GM18907 (cell line): ENCODE data around the gene ZNF8.
"Not testable (repeated sequence)": the region's sequence is repeated elsewhere in the genome, so short reads cannot be mapped to it uniquely, and the experiment has no call there.

Source experiments
- ATAC-seq: cut with Tn5 transposase; IDR thresholded peaks from one replicate; pipeline ENCODE4 v1.9.1; 2021; ENCODE audit warnings: mild to moderate bottlenecking, moderate library complexity; ENCODE audit not compliant: unreplicated experiment

ZNF8 gene

DNA sequence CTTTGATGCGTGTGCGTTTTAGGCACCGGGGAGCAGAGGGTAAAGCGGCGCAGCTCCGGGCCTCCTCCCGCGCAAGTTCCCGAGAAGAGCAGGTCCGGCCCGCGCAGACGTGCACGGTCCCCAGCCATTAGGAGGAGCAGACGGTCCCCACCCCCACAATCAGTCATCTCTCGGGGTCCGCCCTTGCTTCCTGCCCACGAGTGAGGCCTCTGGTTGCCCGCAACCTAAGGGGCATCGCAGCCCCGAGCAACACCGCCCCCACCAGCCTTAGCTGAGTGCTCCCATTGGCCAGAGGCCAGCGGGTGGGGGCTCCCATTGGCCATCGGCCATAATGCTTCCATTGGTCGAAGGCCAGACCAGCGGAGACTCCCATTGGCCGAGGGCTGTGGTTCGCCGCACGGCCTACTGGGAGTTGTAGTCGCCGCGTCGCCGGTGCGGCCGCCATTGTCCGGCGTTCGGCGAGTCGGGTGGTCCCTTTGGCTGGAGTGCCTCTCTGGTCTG is at the start of gene ZNF8:
TSS of gene ZNF8 (plus strand) at position 415 of the 501 bp plus-strand sequence. CDS start 127 bp downstream, outside the sequence.
- ATAC-seq: peak; percentile 94

DNA sequence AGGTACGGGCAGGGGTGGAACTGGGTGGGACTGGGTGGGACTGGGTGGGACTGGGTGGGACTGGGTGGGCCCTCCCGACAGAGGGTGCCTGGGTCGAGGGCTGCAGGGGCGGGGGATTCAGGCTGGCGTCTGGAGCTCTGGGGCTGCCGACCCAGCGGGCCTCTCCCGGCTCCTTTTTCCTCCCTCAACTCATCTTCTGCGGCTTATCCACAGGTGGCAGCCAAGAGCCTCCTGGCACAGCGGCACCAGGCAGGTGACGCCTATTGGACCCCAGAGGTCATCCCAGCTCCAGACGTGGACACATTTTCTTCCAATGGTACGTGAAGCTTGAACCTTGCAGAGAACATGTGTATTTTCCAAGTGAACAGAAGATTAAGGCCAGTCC is 49.5 kb upstream of the ZNF8 start:
- no peak for ATAC-seq

DNA sequence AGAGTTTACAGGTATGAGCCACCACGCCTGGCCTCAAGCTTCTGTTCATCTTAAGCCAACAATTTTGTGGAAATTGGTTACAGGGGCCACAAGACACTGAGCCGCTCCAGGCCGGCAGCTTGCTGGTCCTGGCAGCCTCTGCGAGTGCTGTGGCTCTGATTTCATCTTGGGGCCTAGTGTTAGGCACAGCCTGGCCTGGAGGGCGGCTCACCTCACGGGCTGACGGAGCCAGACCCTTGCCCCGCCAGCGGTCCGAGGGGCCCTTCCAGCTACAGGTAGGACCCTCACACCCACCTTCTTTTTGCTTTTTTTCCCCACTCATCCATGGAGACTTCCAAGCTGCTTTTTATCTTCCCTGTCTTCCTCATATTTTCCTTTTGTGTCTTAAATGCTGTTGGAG is 41.4 kb upstream of the ZNF8 start:
- ATAC-seq: no peak

DNA sequence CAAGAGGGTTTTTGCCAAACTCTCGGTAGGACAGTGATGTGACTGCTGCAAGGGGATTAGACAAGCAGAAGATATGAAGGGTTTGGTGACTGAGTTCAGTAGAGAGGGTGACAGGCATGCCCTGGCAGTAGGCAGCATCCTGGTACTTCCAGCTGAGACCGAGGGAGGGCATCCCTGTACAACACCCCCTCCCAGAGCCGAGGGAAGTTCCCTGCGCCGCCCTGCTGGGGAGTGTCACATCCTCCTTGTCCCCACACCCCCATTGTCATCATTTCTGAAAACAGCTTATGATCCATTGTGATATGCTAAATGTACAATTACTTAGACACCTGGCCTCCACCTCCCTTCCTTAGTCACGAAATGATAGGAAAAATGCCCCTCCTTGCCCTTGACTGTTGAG is 35.4 kb upstream of the ZNF8 start:
- no peak for ATAC-seq

DNA sequence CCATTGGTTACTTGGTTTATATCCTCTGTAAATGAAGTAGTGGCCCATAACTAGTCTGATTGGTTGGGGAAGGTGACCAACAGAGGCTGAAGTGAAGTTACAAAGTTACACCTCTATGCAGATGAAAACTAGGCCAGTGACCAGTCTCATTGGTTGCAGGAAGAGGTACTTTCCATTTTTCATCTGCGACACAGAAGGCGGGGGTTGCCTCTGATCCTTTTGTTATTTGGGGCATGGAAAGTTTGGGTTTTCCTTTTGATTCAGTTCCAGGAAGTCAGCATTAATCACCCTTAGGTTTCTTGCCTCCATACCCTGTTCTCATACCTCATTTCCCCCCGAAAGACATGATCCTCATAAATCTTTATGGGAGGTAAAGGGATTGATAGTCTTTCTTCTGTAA is 29.9 kb upstream of the ZNF8 start:
- ATAC-seq: no peak

DNA sequence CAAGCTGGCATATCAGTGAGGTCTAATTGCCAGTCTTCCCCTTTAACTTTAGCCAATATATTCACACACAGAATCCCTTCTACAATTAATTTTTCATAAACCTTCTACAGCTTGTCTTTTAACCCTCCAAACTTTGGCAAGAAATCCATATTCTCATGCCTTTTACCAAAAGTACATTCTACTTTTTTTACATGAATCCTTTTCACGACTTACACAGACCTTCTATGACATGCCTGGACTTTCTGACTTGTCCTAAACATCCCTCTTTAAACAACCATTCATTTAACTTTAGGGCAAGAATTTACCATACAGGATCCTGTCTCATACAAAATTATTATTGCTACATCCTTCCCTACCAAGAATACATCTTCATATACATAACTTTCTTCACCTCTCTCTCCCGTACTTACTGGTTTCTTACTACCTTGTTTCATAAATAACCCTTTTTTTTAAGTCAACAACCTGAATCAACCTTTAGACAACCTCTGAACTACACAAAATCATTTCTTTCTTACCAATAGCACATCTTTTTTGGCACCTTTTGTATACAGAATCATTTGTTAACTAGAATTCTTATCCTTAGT is 26.6 kb upstream of the ZNF8 start:
- ATAC-seq: no peak

DNA sequence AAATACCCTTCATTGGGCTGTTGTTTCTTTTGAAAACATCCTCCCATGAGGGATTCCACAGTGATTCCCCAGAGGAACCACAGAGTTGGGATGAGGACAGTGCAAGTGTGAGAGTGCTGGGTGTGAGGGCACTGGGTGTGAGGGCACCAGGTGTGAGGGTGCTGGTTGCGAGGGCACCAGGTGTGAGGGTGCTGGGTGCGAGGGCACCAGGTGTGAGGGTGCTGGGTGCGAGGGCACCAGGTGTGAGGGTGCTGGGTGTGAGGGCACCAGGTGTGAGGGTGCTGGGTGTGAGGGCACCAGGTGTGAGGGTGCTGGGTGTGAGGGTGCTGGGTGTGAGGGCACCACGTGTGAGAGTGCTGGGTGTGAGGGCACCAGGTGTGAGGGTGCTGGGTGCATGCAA is 20.5 kb upstream of the ZNF8 start:
- not testable (repeated sequence) for ATAC-seq

DNA sequence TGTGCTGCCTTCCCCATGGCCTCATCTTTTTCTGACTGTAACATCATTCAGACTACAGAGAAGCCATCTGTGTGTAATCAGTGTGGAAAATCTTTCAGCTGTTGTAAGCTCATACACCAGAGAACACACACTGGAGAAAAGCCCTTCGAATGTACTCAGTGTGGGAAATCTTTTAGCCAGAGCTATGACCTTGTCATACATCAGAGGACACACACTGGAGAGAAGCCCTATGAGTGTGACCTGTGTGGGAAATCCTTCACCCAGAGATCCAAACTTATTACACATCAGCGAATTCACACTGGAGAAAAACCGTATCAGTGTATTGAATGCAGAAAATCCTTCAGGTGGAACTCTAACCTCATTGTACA is 17.2 kb upstream of the ZNF8 start:
- ATAC-seq: no peak

DNA sequence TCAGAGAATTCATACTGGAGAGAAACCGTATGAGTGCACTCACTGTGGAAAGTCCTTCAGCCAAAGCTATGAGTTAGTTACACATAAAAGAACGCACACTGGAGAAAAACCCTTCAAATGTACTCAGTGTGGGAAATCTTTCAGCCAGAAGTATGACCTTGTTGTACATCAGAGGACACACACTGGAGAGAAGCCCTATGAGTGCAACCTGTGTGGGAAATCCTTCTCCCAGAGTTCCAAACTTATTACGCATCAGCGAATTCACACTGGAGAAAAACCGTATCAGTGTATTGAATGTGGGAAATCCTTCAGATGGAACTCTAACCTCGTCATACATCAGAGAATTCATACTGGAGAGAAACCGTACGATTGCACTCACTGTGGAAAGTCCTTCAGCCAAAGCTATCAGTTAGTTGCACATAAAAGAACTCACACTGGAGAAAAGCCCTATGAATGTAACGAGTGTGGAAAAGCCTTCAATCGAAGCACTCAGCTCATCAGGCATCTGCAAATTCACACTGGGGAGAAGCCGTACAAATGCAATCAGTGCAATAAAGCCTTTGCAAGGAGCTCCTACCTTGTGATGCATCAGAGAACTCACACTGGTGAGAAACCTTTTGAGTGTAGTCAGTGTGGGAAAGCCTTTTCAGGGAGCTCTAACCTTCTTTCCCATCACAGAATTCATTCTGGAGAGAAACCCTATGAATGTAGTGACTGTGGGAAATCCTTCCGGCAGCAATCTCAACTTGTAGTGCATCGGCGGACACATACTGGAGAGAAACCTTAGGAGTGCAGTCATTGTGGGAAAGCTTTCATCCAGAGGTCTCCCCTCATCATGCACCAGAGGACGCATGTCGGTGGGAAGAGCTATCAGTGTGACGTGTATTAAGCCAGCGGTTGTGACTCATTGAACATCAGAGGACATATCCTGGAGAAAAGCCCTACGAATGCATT is 16.5 kb upstream of the ZNF8 start:
- no peak for ATAC-seq

DNA sequence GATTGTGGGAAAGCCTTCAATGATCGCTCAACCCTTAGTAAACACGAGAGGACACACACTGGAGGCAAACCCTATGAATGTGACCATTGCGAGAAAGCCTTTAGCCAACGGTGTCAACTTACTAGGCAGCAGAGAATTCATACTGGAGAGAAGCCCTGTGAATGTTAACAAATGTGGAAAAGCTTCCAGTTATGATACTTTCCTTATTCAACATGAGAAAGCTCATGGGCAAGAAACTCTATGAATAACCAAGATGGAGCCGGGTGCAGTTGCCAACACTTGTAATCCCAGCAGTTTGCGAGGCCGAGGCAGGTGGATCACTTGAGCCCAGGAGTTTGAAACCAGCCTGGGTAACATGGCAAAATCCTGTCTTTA is 15.8 kb upstream of the ZNF8 start:
- no peak for ATAC-seq

DNA sequence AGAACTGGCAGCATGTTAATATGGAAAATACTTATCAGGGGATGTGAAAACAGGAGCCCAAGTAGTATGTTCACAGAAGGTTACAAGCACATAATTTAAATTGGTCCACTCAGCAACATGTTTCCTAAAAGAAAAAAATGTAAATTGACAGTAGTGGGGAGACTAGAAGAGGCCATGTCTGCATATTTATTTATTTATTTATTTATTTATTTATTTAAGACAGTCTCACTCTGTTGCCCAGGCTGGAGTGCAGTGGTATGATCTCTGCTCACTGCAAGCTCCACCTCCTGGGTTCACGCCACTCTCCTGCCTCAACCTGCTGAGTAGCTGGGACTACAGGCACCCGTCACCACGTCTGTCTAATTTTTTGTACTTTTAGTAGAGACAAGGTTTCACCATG is 13.7 kb upstream of the ZNF8 start:
- no peak for ATAC-seq

DNA sequence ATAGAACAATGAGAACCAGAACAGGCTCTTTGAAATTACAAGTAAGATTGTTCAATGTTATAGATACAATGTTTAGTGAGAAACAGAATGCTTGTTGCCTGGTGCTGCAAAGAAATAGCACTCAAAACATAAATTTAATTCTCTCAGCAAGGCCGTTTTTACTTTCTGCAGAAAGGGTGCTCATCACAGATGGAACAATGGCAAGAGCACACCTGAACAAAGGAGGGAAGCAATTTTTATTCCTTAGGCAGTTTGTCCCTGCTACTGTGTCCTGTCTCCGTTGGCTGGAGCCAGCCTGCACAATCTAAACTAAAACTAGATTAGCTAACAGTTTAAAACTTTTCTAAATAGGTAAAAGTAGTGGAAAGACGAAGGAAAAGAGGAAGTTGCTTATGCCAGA is 10.4 kb upstream of the ZNF8 start:
- ATAC-seq: no peak

DNA sequence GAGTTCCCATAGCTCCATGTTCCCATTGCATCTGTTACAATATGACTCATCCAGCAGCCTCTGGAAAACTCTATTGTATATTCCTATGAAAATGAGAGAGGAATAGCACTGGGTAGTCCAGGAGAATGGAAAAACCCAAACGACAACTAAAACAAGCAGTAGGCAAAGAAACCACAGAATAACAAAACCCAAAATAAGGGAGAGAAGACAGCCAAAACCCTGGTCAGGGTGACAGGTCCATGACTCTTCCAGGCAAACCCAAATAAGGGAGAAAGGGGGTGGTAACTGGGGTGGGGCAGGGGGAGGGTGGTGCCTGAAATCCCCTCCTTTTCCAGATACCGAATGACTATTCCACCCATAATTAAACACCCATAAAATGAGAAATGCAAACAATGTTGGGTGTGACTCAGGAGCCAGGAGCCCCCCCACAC is 4.0 kb upstream of the ZNF8 start:
- ATAC-seq: no peak

DNA sequence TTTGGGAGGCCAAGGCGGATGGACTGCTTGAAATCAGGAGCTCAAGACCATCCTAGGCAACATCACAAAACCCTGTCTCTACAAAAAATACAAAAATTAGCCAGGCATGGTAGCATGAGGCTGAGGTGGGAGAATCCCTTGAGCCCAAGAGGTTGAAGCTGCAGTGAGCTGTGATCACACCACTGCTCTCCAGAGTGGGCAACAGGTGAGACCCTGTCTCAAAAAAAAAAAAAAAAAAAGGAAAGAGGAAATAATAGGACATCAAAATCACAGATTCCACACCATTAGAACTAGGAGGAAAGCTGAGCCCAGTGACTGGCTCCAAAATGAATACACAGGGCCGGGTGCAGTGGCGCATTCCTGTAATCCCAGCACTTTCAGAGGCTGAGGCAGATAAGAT is 3.2 kb upstream of the ZNF8 start:
- no peak for ATAC-seq

DNA sequence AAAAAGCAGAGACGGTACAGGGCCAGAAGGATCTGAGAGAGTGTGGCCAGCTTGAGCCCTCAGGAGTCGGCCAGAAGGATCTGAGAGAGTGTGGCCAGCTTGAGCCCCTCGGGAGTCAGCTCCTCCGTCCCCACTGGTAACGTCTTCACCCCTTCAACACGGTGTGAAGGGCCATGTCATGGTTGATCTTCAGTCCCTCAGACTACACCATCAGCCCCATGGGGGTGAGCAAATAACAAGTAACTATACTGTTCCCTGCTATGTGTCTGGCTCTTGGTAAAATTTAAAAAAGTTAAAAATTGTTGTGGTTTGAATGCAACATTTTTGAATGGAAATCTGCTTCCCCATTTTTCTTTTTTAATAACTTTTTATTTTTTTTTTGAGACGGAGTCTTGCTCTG is 1.6 kb upstream of the ZNF8 start:
- no peak for ATAC-seq

DNA sequence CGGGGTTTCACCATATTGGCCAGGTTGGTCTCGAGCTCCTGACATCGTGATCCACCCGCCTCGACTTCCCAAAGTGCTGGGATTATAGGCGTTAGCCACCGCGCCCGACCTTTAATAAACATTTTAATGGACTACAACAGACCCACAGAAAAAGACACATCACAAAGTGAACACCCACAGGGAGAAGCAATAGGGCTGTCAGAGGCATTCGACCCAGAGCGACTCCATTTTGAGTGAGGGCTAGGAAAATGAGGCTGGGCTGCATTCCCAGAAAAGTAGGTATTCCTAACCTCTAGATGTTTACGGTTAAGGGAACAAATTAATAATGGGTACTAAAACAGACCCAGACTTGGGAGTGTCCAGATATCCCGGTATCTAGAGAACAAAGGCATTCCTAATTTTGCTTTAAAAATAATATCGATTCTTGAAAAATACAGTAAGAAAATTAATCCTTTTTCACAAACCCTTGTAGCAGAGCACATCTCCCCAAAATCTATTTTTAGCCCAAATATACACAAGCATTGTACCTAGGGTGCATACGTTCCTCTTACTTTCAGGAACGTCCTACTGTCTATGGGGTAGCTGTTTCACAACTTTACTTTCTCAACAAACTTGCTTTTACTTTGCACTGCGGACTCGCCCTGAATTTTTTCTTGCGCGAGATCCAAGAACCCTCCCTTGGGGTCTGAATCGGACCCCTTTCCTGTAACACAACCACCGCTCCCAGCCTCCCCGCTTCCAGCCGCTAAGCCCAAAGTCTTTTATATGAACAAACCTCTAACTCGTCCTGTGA is 811 bp upstream of the ZNF8 start:
- ATAC-seq: no peak

DNA sequence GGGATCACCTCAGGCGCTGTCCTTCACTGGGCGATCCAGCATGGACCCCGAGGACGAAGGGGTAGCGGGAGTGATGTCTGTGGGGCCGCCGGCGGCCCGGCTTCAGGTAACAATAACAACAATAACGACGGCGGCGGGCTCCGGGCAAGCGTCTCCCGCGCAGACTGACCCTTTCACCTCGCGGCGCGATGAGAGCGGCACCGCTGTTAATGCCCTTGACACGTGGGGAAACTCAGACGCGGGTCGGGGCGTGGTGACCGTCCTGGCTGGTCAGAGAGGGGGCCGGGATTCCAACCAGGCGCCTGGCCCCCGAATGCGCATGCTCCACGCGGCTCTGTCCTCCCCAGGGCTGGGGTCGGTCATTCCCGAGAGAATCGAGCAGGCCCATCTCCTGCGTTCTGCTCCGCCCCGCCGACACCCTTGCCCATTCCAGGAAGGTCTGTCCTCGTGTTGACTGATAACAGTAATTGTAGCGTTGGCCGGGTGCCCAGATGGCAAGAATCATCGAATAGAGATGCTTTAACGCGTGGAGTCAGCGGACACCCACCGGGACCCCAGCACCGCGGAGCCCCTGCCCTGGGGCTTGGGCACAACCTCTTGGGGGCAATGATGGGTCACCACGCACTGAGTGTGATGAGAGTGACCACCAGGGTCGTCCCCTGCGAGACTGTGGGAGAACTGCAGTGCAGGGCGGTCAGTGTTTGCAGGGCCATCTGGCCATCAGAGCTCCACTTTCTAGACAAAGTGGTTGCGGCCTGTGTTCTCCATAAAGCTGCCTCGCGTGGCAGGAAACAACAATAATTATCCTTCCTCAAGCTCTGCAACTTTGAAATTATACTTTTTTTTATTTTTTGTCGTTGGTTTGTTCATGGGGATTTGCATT is 528 bp downstream of the ZNF8 start:
- ATAC-seq: peak; percentile 43

DNA sequence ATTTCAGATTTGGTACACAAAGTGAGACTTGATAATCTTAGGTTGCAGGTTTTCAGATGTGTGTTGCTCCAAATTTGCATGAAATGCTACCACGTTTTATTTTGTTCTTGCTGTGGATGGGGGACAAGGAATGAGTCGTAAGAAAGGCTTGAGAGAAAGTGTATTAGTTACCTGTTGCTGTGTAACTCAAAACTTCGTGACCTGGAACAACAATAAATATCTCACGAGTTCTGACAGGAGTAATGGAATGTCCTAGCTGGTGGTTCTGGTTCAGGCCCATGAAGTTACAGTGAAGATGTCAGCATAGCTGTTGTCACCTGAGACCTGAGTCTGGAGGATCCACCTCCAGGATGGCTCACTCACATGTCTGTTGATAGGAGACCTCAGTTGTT is 1.2 kb downstream of the ZNF8 start:
- no peak for ATAC-seq

DNA sequence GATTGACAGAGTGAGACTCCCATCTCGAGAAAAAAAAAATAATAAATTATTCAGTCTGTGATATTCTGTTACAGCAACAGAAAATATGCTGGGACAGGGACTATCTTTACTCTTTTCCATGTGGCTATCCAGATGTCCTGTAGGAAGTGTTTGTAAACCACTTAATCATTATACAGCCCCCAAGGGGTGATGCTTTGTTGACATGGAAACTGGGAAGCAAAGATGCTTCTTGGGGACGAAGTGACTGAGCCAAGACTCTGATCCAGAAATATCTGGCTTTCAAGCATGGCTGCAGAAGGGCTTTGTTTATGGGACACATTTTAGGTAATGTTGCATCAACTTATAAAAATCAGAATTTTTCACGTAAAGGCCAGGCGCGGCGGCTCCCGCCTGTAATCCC is 5.4 kb downstream of the ZNF8 start:
- no peak for ATAC-seq

DNA sequence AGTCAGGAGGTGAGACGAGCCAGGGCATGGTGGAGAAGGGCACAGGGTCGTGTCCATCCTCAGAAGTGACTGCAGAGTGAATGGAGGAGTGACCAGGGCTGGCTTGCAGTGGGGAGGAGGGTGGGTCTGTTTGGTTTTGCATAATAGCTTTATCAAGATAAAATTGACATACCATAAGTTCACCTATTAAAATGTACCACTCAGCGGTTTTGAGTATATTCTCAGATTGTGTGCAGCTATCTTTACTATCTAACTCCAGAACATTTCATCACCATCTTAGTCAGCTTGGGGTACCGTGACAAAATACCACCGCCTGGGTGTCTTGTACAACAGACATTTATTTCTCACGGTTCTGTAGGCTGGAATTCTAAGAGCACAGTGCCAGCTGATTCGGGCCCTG is 13.2 kb downstream of the ZNF8 start:
- no peak for ATAC-seq
